HepG2 (cell line): ENCODE data around the gene GADD45GIP1. TPM values are rescaled to one million over a fixed set of nuclear protein-coding genes. Genes with fewer than 3 reads are reported as not detected.
A peak's percentile ranks its signal among the peaks of the same experiment; 100 is the strongest.

Experiments used
- BCL6 ChIP-seq: IDR thresholded peaks from 2 replicates; pipeline ENCODE4 v1.6.1; 2016; ENCODE audit warnings: missing genetic modification reagents, missing compliant biosample characterization
- BHLHE40 ChIP-seq: IDR thresholded peaks from 2 replicates; pipeline ENCODE4 v1.6.1; 2011; ENCODE audit warnings: low read length, improper control_type of control experiment
- CREM ChIP-seq, 2 experiments: sonication (generic) in 1 of 2; formaldehyde crosslinking in 1 of 2; IDR thresholded peaks; 2 replicates each; pipeline versions ENCODE4 v1.4.0 to v1.6.1; 2016 to 2020; ENCODE audit warnings: antibody characterized with exemption in 1 of 2, mild to moderate bottlenecking in 1 of 2, missing genetic modification reagents in 1 of 2
- EHMT2 ChIP-seq: fragments of 200-600 bp; sonication (generic); IDR thresholded peaks from 2 replicates; pipeline ENCODE4 v1.7.0; 2017; ENCODE audit warnings: antibody characterized with exemption, low read depth, low read length, borderline replicate concordance
- NCOA2 ChIP-seq: sonication (generic); formaldehyde crosslinking; IDR thresholded peaks from 2 replicates; pipeline ENCODE4 v1.8.0; 2022; ENCODE audit warnings: inconsistent platforms
- NFKB2 ChIP-seq: sonication (generic); formaldehyde crosslinking; IDR thresholded peaks from 2 replicates; pipeline ENCODE4 v1.4.0; 2020; ENCODE audit warnings: missing genetic modification reagents, borderline replicate concordance
- POLR2AphosphoS5 ChIP-seq: IDR thresholded peaks from 2 replicates; pipeline ENCODE4 v1.6.1; 2012; ENCODE audit warnings: low read depth, low read length
- TAF15 ChIP-seq: fragments of 200-400 bp; formaldehyde crosslinking; IDR thresholded peaks from one replicate; pipeline ENCODE4 v1.6.1; 2018; ENCODE audit warnings: mild to moderate bottlenecking, low read depth, low read length; ENCODE audit not compliant: poor library complexity, severe bottlenecking
- TCF7L2 ChIP-seq: IDR thresholded peaks from 2 replicates; pipeline ENCODE4 v1.6.1; 2011; ENCODE audit warnings: mild to moderate bottlenecking, low read depth, low read length, moderate library complexity
- TOPORS ChIP-seq: sonication (generic); formaldehyde crosslinking; IDR thresholded peaks from 2 replicates; pipeline ENCODE4 v1.8.0; 2023; ENCODE audit warnings: mild to moderate bottlenecking, missing genetic modification reagents
- ZFP36L1 ChIP-seq: sonication (generic); formaldehyde crosslinking; IDR thresholded peaks from 2 replicates; pipeline ENCODE4 v1.8.0; 2022; ENCODE audit warnings: mild to moderate bottlenecking, missing genetic modification reagents, moderate library complexity
- ZKSCAN8 ChIP-seq: IDR thresholded peaks from 2 replicates; pipeline ENCODE4 v1.6.1; 2016; ENCODE audit warnings: borderline replicate concordance, missing genetic modification reagents, missing compliant biosample characterization
- ZNF121 ChIP-seq: sonication (generic); formaldehyde crosslinking; IDR thresholded peaks from 2 replicates; pipeline ENCODE4 v1.5.0; 2020; ENCODE audit warnings: mild to moderate bottlenecking, missing genetic modification reagents
- ZNF24 ChIP-seq: fragments of 450-650 bp; IDR thresholded peaks from 2 replicates; pipeline ENCODE4 v1.6.1; 2017; ENCODE audit warnings: antibody characterized with exemption, mild to moderate bottlenecking
- ZNF30 ChIP-seq: sonication (generic); formaldehyde crosslinking; IDR thresholded peaks from 2 replicates; pipeline ENCODE4 v1.5.0; 2020; ENCODE audit warnings: mild to moderate bottlenecking, missing genetic modification reagents
- ZNF343 ChIP-seq: sonication (generic); formaldehyde crosslinking; IDR thresholded peaks from 2 replicates; pipeline ENCODE4 v1.4.0; 2020; ENCODE audit warnings: mild to moderate bottlenecking, missing genetic modification reagents
- ZNF468 ChIP-seq: sonication (generic); formaldehyde crosslinking; IDR thresholded peaks from 2 replicates; pipeline ENCODE4 v1.8.0; 2022; ENCODE audit warnings: mild to moderate bottlenecking, moderate library complexity, missing genetic modification reagents
- ZNF547 ChIP-seq: sonication (generic); formaldehyde crosslinking; IDR thresholded peaks from 2 replicates; pipeline ENCODE4 v1.5.1; 2020; ENCODE audit warnings: mild to moderate bottlenecking, missing genetic modification reagents
- ZNF777 ChIP-seq: sonication (generic); formaldehyde crosslinking; IDR thresholded peaks from 2 replicates; pipeline ENCODE4 v1.4.0; 2020; ENCODE audit warnings: missing genetic modification reagents
- ZZZ3 ChIP-seq: sonication (generic); formaldehyde crosslinking; IDR thresholded peaks from 2 replicates; pipeline ENCODE4 v1.4.0; 2020; ENCODE audit warnings: missing genetic modification reagents, mild to moderate bottlenecking, borderline replicate concordance
- polyA plus RNA-seq, 8 experiments: library from polyadenylated mRNA; depleted of rRNA in 3 of 8; stranded (reverse) in 7 of 8; unstranded in 1 of 8; fragments of >200 nt; fragmentation: Illumina TruSeq in 4 of 8; extraction: Trizol in 4 of 8; gene quantifications; 2 replicates each; pipeline versions ENCODE4 v1.2.1 to v1.2.3, GENCODE V29; 2011 to 2016; ENCODE audit warnings: low read depth in 4 of 8, missing spikeins in 1 of 8, mixed read lengths in 1 of 8; ENCODE audit not compliant: insufficient read depth in 1 of 8
- total RNA-seq, 5 experiments: library from RNA; depleted of rRNA; stranded (reverse); fragments of >200 nt; fragmentation: Illumina TruSeq; extraction: Trizol; gene quantifications; 2 replicates each; pipeline ENCODE4 v1.2.3, GENCODE V29; 2016; ENCODE audit warnings: low read depth in 1 of 5
- TF ChIP-seq, protein P1 (sequence below): sonication (generic); formaldehyde crosslinking; IDR thresholded peaks from 2 replicates; pipeline ENCODE4 v1.5.0; 2020; ENCODE audit warnings: missing genetic modification reagents
- TF ChIP-seq, protein P2 (sequence below): IDR thresholded peaks from 2 replicates; pipeline ENCODE4 v1.6.1; 2016; ENCODE audit warnings: missing compliant biosample characterization, missing genetic modification reagents, borderline replicate concordance
- TF ChIP-seq, protein P3 (sequence below): IDR thresholded peaks from 2 replicates; pipeline ENCODE4 v1.6.1; 2018; ENCODE audit warnings: missing genetic modification reagents
- TF ChIP-seq, protein P4 (sequence below), 2 experiments: IDR thresholded peaks; 2 replicates each; pipeline ENCODE4 v1.6.1; 2011 to 2012; ENCODE audit warnings: low read length in 2 of 2, borderline replicate concordance in 1 of 2, low read depth in 1 of 2, mild to moderate bottlenecking in 1 of 2, moderate library complexity in 1 of 2

Gene GADD45GIP1
- total and polyA plus RNA-seq, 2 of the 13 experiments (the other 11 are each of a cell fraction or from before 2014, with no cell fraction given): 24.6 to 30.7 TPM

DNA sequence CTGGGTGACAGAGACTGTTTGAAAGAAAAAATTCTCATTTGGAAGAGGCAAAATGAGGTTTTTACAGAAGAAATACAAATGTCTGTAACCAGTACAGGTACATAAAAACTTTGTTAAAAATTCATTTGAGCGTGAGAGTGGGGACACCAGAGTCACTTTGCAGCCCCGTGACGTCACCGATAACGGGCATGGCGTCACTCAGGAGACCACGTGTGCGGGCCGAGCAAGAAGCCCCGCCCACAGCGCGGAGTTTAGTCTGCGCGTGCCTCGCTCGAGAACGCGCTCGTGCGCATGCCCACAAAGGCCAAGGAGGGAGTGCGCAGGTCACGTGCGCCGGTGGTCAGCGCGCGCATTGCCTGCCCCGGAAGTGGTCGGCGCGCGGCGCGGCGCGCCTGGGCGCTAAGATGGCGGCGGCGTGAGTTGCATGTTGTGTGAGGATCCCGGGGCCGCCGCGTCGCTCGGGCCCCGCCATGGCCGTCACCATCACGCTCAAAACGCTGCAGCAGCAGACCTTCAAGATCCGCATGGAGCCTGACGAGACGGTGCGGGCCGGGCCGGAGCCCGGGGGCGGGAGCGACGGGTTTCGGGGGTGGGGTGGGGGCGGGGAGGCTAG lies 11.4 kb downstream of the GADD45GIP1 start, which contains the start of gene RAD23A (continued):
- TF ChIP-seq BCL6 (CRISPR knock-in tag) (no peak; the same call in none of the 2 replicates), NCOA2 (peak; percentile 67; the same call in 1 of the 2 replicates), NFKB2 (CRISPR knock-in tag) (peak; percentile 90; the same call in 1 of the 2 replicates), ZNF24 (no peak), ZNF547 (CRISPR knock-in tag) (no peak; the same call in 1 of the 2 replicates), ZNF343 (no peak; the same call in 1 of the 2 replicates), BHLHE40 (peak; percentile 100), POLR2AphosphoS5 (peak; percentile 64), ZZZ3 (0 out of 2 replicates have a peak, but pooled peaks have one; percentile 48), ZNF468 (CRISPR knock-in tag) (no peak), ZKSCAN8 (peak; percentile 40; the same call in 1 of the 2 replicates), TAF15 (peak; percentile 76), TOPORS (CRISPR knock-in tag) (no peak), ZFP36L1 (CRISPR knock-in tag) (no peak; the same call in 1 of the 2 replicates), ZNF121 (no peak), ZNF30 (CRISPR knock-in tag) (no peak), EHMT2 (no peak), CREM (IDR thresholded peaks at IDR 0.05) (peak; percentile 97), CREM (CRISPR knock-in tag; IDR thresholded peaks at IDR 0.05) (peak; percentile 71), ZNF777 (CRISPR knock-in tag) (peak; percentile 57), TCF7L2 (no peak)
- TF ChIP-seq, protein P1, sequence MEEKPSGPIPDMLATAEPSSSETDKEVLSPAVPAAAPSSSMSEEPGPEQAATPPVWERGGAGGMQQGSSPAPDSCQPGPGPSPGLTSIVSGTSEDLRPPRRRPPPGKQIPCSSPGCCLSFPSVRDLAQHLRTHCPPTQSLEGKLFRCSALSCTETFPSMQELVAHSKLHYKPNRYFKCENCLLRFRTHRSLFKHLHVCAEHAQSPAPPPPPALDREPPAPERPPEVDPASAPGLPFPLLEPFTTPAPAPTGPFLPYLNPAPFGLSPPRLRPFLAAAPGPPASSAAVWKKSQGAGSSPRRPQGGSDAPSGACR (CRISPR knock-in tag): peak; percentile 82; the same call in 1 of the 2 replicates
- TF ChIP-seq, protein P2, sequence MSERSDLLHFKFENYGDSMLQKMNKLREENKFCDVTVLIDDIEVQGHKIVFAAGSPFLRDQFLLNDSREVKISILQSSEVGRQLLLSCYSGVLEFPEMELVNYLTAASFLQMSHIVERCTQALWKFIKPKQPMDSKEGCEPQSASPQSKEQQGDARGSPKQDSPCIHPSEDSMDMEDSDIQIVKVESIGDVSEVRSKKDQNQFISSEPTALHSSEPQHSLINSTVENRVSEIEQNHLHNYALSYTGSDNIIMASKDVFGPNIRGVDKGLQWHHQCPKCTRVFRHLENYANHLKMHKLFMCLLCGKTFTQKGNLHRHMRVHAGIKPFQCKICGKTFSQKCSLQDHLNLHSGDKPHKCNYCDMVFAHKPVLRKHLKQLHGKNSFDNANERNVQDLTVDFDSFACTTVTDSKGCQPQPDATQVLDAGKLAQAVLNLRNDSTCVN (CRISPR knock-in tag): no peak
- TF ChIP-seq, protein P3, sequence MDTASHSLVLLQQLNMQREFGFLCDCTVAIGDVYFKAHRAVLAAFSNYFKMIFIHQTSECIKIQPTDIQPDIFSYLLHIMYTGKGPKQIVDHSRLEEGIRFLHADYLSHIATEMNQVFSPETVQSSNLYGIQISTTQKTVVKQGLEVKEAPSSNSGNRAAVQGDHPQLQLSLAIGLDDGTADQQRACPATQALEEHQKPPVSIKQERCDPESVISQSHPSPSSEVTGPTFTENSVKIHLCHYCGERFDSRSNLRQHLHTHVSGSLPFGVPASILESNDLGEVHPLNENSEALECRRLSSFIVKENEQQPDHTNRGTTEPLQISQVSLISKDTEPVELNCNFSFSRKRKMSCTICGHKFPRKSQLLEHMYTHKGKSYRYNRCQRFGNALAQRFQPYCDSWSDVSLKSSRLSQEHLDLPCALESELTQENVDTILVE: peak; percentile 77; the same call in 1 of the 2 replicates
- TF ChIP-seq, protein P4, sequence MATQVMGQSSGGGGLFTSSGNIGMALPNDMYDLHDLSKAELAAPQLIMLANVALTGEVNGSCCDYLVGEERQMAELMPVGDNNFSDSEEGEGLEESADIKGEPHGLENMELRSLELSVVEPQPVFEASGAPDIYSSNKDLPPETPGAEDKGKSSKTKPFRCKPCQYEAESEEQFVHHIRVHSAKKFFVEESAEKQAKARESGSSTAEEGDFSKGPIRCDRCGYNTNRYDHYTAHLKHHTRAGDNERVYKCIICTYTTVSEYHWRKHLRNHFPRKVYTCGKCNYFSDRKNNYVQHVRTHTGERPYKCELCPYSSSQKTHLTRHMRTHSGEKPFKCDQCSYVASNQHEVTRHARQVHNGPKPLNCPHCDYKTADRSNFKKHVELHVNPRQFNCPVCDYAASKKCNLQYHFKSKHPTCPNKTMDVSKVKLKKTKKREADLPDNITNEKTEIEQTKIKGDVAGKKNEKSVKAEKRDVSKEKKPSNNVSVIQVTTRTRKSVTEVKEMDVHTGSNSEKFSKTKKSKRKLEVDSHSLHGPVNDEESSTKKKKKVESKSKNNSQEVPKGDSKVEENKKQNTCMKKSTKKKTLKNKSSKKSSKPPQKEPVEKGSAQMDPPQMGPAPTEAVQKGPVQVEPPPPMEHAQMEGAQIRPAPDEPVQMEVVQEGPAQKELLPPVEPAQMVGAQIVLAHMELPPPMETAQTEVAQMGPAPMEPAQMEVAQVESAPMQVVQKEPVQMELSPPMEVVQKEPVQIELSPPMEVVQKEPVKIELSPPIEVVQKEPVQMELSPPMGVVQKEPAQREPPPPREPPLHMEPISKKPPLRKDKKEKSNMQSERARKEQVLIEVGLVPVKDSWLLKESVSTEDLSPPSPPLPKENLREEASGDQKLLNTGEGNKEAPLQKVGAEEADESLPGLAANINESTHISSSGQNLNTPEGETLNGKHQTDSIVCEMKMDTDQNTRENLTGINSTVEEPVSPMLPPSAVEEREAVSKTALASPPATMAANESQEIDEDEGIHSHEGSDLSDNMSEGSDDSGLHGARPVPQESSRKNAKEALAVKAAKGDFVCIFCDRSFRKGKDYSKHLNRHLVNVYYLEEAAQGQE (IDR thresholded peaks at IDR 0.05; ENCODE audit: borderline replicate concordance in 1 of 2, low read depth in 1 of 2, low read length in 2 of 2): peak in 1 of 2 experiments; percentile 71; a peak in 1 of 4 replicates
